Measurements from ENCODE around the gene DDIAS.
A peak's percentile ranks its signal among the peaks of the same experiment; 100 is the strongest.
"Not testable (repeated sequence)": the region's sequence is repeated elsewhere in the genome, so short reads cannot be mapped to it uniquely, and the experiment has no call there.

DDIAS gene

DNA sequence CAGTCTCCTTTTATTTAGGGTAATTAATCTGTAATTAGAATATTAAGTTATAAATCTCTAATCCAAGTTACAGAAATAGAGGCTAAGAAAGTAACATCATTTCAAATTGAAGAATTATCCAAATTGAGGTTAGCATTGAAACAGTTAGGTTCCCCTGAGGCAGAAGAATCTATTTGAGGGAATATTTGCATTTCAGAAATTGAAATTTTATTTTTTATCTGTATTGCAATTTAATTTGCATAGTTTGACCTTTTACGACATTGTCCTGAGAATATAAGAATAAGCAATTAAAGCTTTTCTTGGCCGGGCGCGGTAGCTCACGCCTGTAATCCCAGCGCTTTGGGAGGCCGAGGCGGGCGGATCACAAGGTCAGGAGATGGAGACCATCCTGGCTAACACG, 27.6 kb downstream of the DDIAS start:
- no peak for DNase-seq

DNA sequence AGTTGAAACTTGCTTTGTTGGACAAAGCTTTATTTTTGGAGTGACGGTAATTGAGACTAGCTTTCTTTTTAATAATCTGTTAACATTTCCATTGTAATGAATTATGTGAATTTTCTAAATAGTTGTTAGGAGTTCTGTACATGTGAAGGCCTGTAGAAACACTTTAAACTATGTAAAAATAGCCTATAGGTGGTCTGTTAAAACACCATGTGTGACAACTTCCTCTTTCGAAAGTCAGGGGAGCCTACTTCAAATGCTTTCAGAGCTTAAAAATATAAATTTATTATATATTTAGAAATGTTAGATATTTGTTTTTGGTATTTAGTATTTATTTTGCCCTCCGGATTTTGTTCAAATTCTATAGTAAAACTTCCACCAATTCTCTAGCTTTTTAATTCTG, 28.7 kb downstream of the DDIAS start:
- DNase-seq, result no peak

DNA sequence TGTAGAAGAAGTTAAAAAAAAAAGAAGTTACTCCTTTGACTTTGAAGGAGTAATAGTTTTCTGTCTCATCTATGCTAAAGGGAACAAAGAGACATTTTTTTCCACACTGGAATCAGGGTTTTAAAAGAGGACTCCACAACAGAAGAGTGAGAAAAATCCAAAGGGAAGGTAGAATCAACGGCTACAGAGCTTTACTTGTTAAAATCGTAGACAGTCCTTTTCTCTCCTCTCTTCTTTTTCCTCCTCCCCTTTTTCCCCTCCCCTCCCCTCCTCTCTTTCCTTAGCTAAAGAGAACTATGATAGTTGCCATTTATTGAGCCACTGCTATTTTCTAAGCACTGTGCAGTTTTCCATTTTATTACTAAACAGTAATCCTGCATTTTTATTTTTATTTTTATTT, 29.2 kb downstream of the DDIAS start:
- no peak for DNase-seq

DNA sequence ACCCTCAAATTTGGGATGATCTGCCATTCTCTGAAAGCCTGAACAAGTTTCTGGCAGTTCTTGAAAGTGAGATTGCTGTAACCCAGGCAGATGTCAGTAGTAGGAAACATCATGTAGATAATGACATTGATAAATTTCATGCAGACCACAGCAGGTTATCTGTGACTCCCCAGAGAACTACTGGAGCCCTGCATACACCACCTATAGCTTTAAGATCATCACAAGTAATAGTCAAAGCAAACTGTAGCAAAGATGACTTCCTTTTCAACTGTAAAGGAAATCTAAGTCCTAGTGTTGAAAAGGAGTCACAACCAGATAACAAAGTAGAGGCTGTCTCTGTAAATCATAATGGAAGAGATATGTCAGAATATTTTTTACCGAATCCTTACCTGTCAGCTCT, 31.0 kb downstream of the DDIAS start:
- DNase-seq, result no peak

DNA sequence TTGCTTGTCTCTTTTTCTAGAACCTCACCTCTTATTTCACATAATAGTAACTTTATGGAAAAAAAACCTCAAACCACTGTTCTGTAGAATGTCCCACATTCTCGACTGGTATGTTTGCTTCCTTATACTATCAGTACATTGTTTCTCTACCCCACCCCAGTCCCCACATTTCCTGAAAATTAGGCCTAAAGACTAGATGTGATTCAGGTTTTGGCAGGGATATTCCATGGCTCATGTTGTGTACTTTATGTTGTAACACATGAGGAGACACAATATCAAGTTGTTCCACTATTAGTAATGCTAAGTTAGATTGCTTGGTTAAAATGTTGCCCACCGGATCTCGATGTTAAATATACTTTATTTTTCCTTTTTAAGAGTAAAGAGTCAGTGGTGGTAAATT, 34.7 kb downstream of the DDIAS start:
- DNase-seq, result no peak

DNA sequence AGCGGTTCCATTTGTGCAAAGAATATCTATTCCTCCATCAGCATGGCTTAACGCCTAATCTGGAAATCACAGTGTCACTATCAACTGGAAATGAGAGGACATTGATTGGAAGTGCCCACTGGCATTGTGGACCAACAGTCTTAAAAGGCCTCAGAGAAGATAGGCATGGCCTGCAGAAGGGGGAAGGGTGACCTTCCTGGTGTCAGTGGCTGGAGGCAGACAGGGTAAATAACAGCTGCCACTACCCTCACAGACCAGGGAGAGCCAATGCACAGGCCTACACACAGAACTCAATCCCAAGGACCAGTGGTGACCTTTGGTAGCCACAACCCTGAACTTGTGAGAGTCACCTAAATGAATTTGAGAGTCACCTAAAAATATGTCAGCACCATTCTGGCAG, 36.0 kb downstream of the DDIAS start:
- no peak for DNase-seq

DNA sequence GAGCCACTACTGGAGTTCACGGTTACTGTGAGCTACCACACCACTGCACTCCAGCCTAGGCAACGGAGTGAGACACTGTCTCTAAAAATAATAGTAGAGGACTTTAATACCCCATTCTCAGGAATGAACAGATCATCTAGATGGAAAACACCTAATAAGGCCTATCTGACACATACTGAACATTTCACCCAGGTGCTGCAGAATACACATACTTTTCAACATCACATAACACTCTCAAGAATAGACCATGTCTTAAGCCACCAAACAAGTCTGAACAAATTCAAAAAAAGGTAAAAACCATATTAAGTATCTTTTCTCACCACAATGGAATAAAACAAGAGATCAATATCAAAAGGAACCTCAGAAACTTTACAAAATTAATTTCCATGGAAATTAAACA, 37.9 kb downstream of the DDIAS start:
- no peak for DNase-seq

DNA sequence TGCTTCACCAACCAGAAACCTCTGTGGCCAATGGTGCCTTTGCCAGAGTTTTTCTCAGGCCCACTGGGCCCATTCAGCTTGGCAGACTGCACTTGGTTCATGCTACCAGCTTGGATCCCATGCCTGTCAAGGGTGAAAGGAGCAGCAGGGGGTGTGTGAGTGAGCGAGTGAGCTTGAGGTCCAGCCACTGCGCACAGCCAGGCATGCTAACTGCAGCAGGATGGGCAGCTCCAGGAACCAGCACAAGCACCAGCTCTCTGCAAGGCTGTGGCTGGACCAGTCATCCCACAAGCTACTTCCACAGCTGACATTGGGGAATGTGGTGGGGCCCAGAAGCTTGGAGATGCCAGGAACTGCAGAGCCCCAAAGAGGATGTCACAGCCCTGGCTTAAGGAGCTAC, 40.8 kb downstream of the DDIAS start:
- no peak for DNase-seq

DNA sequence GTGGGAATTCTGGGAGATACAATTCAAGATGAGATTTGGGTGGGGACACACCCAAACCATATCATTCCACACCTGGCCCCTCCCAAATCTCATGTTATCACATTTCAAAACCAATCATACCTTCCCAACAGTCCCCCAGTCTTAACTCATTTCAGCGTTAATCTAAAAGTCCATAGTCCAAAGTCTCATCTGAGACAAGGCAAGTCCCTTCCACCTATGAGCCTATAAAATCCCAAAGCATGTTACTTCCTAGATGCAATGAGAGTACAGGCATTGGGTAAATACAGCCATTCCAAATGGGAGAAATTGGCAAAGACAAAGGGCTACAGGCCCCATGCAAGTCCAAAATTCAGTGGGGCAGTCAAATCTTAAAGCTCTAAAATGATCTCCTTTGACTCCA, 41.9 kb downstream of the DDIAS start:
- DNase-seq, result not testable (repeated sequence)

DNA sequence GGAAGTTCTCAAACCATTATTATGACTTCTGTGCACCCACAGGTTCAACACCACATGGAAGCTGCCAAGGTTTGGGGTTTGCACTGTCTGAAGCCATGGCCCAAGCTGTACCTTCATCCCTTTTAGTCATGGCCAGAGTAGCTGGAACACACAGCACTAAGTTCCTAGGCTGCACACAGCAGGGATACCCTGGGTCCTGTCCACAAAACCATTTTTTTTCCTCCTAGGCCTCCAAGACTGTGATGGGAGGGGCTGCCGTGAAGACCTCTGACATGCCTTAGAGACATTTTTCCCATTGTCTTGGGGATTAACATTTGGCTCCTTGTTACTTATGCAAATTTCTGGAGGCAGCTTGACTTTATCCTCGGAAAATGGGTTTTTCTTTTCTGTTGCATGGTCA, 42.7 kb downstream of the DDIAS start:
- no peak for DNase-seq

DNA sequence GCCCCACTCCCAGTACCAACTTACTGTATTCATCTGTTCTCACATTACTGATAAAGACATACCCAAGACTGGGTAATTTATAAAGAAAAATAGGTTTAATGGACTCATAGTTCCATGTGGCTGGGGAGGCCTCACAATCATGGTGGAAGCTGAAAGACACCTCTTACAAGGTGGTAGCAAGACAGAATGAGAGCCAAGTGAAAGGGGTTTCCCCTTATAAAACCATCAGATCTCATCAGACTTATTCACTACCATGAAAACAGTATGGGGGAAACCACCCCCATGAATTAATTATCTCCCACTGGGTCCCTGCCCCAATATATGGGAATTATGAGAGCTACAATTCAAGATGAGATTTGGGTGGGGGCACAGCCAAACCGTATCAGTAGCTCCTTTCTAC, 43.5 kb downstream of the DDIAS start:
- DNase-seq, result not testable (repeated sequence)

DNA sequence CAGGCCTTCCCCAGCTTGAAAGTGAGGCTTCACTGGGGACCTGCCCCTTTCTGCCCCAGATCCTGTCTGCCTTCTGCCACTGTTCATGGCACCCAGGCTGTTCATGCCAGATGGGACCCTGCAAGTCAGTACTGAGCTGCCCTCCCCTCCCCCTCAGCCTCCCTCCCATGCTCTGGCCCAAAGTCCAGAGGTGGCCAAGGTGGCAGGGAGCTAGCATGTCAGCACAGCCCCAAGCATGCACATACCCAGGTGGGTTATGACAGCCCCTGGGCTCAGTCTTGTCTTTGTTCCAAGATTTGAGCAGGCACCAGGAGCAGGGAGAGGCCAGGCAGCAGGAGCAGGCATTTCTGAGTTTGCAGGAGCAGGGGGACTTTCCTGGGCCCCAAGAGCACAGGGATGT, 44.1 kb downstream of the DDIAS start:
- no peak for DNase-seq

DNA sequence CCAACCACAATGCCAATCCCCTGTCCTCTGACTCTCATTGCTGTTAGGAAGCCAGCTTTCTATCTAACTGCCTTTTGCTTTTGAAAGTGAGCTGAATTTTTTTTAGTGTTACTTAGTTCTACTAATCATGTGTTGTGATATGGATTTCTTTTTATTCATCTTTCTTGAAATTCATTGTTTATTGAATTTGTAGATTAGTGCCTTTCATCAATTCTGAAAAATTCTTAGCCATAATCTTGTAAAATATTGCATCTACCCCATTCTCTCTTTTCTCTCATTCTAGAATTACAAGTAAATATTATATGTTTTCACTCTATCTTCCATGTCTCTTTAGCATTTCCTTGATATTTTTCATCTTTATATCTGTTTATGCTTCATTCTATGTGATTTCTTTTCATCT, 47.8 kb downstream of the DDIAS start:
- DNase-seq, result no peak

DNA sequence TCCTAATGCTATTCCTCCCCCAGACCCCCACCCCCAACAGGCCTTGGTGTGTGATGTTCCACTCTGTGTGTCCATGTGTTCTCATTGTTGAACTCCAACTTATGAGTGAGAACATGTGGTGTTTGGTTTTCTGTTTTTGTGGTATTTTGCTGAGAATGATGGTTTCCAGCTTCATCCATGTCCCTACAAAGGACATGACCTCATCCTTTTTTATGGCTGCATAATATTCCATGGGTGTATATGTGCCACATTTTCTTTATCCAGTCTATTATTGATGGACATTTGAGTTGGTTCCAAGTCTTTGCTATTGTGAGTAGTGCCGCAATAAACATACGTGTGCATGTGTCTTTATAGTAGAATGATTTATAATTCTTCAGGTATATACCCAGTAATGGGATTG, 49.0 kb downstream of the DDIAS start:
- DNase-seq, result not testable (repeated sequence)

DNA sequence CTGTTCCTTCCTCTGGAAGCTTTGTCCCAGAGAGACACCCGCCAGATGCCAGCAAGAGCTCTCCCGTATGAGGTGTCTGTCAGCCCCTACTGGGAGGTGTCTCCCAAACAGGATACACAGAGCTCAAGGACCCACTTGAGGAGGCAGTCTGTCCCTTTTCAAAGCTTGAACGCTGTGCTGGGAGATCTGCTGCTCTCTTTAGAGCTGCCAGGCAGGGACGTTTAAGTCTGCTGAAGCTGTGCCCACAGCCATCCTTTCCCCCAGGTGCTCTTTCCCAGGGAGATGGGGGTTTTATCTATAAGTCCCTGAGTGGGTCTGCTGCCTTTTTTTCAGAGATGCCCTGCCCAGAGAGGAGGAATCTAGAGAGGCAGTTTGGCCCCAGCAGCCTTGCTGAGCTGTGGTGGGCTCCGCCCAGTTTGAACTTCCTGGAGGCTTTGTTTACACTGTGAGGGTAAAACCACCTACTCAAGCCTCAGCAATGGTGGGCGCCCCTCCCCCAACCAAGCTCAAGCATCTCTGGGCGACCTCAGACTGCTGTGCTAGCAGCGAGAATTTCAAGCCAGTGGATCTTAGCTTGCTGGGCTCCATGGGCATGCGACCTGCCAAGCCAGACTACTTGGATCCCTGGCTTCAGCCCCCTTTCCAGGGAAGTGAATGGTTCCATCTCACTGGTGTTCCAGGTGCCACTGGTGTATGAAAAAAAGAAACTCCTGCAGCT, 54.4 kb downstream of the DDIAS start:
- peak; percentile 49 to 61 for DNase-seq

DNA sequence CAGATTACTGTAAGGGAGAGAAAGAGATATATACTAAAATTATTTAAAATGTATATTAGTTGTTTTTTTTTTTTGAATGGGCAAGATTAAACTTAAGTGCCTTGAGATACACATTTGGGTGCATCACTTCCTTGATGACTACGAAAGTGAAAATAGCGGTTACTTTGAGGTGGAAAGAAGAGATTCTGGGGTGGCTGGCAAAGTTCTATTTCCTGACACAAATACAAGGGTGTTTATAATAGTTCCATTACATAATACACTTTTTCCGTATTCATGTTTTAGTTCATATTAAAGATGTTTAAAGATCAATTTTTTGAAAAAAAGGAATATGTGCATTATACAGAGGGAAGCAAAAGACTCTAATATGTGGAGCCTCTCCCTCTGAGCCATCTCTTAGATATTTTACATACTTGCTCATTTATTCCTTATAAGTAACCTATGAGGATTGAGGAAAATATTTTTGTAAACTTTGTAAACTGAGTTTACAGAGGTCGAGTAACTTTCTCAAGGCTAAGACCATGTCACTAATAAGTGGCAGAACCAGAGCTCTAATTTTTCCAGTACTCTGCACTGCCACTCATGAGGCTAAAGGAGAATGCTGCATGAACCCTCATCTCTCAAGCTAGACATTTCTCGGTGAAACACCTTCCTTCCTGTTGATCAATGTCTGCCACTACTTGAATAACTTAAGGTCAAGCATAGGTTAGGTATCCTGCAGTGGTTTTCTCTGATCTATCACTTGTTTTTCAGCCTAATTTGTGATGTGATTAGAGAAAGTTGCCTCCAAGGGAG, 58.6 kb downstream of the DDIAS start:
- no peak for DNase-seq

DNA sequence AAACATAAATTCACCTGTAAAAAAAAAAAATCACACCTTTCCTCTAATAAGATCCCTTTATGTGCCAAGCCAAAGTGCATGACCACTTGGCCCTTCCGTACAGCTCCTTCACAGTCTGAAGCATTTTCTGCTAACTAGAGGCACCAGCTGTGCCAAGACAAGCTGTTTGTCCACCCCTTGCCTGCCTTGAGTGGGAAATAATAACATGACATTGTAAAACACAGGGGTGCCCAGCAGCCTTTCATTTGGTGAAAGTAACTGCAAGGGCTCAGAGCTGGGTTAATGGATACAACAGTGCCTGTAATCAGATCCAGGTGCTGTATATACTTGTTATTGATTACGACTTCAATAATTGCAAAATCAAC, 59.2 kb downstream of the DDIAS start:
- DNase-seq, result no peak

DNA sequence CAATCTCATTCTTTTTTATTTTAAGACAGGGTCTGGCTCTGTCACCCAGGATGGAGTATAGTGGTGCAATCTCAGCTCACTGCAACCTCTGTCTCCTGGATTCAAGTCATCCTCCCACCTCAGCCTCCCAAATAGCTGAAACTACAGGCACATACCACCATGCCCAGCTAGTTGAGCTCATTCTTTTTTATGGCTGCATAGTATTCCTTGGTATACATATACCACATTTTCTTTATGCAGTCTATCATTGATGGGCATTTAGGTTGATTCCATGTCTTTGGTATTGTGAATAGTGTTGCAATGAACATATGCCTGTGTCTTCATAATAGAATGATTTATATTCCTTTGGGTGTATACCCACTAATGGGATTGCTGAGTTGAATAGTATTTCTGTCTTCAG, 60.5 kb downstream of the DDIAS start:
- not testable (repeated sequence) for DNase-seq

DNA sequence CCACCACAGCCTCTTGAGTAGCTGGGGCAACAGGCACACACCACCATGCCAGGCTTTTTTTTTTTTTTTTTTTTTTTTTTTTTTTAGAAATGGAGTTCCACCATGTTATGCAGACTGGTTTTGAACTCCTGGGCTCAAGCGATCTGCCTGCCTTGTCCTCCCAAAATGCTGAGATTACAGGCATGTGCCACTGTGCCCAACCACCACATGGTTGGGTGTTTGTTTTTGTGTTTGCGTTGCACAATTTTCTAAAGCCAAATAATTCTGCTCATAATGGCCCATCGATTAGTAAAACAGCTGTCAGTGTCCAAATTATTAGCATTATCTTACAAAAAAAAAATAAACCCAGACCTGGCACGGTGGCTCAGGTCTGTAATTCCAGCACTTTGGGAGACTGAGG, 65.8 kb downstream of the DDIAS start:
- no peak for DNase-seq

DNA sequence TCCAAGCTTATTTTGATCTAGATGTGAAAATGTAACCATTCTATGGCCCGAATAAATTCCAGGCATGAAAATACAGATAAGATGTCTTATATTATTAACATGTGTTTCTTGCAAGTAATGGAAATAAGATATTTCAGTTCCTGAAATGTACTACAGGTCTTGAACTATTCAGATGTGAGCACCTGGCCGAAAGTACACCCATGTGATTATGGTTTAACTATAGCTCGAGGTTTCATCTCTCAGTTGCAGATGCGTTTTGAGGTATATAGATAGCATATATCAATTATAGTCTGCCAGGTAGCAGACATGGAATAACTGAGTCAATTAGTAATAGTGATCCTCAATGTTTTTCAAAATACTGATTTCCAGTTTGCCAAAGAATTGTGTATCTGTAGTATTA, 68.3 kb downstream of the DDIAS start:
- no peak for DNase-seq

DNA sequence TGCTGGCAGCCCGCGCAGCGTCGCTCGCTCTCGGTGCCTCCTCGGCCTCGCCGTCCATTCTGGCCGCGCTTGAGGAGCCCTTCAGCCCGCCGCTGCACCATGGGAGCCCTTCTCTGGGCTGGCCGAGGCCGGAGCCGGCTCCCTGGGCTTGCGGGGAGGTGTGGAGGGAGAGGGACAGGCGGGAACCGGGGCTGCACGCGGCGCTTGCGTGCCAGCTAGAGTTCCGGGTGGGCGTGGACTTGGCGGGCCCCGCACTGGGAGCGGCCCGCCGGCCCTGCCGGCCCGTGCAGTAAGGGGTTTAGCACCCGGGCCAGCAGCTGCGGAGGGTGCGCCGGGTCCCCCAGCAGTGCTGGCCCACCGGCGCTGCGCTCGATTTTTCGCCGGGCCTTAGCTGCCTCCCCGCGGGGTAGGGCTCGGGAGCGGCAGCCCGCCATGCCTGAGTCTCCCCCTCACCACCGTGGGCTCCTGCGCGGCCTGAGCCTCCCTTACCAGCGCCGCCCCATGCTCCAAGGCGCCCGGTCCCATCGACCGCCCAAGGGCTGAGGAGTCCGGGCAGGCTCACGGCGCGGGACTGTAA, 69.1 kb downstream of the DDIAS start:
- DNase-seq, result not testable (repeated sequence)

DNA sequence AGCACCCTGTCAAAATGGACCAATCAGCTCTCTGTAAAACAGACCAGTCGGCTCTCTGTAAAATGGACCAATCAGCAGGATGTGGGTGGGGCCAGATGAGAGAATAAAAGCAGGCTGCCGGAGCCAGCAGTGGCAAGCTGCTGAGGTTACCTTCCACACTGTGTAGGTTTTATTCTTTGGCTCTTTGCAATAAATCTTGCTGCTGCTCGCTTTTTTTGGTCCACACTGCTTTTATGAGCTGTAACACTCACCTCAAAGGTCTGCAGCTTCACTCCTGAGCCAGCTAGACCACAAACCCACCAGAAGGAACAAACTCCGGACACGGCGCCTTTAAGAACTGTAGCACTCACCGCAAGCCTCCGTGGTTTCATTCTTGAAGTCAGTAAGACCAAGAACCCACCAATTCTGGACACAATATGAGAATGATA, 70.0 kb downstream of the DDIAS start:
- not testable (repeated sequence) for DNase-seq

DNA sequence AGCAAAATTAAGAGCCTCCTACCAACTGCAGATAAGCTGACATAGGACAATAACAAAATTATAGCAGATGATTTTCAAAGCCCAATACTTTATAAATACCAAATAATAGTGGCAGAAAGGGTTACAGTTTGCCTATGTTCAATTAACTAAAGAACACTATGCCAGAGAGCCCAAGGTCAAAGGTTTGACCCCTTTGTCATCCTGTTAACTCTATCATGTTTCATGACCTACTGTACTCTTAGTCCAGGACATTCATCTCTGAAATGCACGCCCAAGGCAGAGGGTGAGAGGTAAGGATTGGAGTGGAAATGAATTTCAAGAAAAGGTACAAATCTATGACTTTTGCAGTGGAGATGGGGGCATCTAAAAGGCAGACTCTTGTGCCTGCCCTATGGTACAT, 70.6 kb downstream of the DDIAS start:
- DNase-seq, result no peak

DNA sequence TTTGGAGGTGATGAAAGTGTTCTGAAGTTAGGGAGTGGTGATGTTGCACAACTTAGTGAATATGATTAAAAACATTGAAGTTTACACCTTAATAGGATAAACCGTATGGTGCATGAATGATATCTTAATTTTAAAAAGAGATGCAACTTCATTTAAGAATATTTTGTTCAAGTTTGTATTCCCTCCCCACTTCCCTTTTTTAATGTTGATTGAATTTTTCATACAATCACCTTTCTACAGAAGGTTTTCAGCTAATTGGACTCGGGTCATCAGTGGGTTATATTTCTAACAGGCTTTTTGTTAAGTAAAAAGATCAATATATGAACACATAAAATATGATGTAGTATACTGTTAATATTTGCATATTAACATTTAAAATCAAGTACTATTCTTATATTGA, 72.6 kb downstream of the DDIAS start:
- DNase-seq, result no peak
